PC-9 (cell line): ENCODE data around the gene CARD11.

Source experiments
- CTCF ChIP-seq: fragments of 200-600 bp; sonication (generic); conservative IDR thresholded peaks from 2 replicates; pipeline ENCODE4 v1.6.1; 2017; ENCODE audit warnings: mixed run types, antibody characterized with exemption, mild to moderate bottlenecking, moderate library complexity
- EZH2 ChIP-seq: fragments of 200-600 bp; sonication (generic); IDR thresholded peaks from 2 replicates; pipeline ENCODE4 v1.8.0; 2017; ENCODE audit warnings: antibody characterized with exemption, low read depth

- TF ChIP-seq CTCF, result no peak
- no peak for TF ChIP-seq EZH2
Observed at GRCh38 chr7:3000566-3000965, 43.1 kb downstream of the CARD11 start.
